HG02610 (cell line): ENCODE data around the gene SERPINE2.

Source experiments
- ATAC-seq: cut with Tn5 transposase; IDR thresholded peaks from one replicate; pipeline ENCODE4 v1.9.1; 2021; ENCODE audit warnings: mild to moderate bottlenecking, moderate library complexity; ENCODE audit not compliant: unreplicated experiment

SERPINE2 gene, protein sequence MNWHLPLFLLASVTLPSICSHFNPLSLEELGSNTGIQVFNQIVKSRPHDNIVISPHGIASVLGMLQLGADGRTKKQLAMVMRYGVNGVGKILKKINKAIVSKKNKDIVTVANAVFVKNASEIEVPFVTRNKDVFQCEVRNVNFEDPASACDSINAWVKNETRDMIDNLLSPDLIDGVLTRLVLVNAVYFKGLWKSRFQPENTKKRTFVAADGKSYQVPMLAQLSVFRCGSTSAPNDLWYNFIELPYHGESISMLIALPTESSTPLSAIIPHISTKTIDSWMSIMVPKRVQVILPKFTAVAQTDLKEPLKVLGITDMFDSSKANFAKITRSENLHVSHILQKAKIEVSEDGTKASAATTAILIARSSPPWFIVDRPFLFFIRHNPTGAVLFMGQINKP

GRCh38 chr2:224039080-224039769 lies at the start of gene SERPINE2:
TSS of gene SERPINE2 (minus strand) at chr2:224039286. CDS start at chr2:224001900, 37,386 bp downstream.
- peak; percentile 41 for ATAC-seq

DNA sequence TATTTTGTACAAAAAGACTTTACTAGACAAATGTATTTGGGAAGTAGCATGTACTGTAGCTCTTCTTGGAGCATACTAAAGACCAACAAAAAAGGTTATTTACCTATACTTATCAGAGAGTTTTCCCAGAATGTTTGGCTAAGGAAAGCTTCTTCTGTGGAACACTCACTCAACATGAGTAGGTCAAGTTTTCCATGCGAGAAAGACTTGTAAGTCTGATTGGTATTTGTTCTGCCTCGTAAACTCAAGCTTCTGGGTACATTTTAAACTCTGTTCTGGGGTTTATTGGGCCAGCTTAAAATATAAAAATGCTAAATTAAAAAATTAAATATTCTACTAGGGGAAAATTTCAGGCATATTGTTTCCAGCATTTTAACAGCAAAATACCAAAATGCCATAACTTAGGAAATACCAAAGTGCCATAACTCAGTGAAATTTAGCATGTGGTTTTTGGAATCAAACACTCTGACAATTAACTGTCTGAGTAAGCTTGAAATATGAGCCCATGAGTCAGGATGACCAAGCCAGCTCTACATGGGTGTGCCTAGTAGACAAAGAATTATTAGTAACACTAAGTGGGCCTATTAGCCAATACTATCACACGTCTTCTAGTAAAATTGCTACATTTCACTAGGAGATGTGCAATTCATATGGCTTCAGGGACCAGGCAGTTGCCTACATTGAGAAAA lies 47.3 kb upstream of the SERPINE2 start:
- ATAC-seq: no peak

GRCh38 chr2:224085811-224086210 lies 46.7 kb upstream of the SERPINE2 start:
- no peak for ATAC-seq

DNA sequence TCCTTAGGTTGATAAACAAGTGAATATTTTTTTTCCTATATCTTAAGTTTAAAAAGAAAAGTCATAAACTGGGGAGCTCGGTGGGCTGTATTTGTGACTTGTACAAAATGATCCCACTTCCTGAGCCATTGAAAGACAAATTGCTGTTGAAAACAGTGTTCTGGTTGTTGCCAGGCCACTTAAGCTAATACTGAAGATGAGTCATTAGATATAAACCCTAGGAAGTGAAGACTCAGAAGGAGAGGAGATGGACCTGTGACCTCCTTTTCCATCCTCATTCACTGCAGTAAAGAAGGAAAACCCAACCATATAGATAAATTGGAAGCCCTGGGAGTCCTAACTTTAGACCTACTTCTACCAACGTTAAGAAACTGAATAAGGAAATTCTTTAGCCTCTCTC lies 46.2 kb upstream of the SERPINE2 start:
- no peak for ATAC-seq

- ATAC-seq: no peak
Measured at GRCh38 chr2:224084266-224084892, 45.3 kb upstream of the SERPINE2 start.

DNA sequence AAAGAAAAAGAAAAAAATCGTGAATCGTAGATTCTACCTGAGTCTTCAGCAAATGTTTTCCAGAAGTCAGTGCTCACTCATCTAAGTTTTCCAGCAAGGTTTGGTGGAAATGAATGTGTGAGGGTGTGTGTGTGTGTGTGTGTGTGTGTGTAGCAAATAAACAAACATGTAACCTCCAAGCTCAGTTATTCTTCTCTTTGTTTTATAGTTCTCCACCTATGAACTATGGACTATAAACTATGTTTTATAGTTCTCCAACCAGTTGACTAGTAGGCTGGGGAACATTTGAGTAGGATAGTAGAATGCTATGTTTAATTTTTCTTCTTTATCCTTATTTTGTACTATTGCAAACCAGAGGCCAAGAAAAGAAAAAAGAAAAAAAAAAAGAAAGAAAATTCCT lies 44.6 kb upstream of the SERPINE2 start:
- no peak for ATAC-seq

- ATAC-seq: no peak
Measured at GRCh38 chr2:224078656-224079055, 39.6 kb upstream of the SERPINE2 start.

DNA sequence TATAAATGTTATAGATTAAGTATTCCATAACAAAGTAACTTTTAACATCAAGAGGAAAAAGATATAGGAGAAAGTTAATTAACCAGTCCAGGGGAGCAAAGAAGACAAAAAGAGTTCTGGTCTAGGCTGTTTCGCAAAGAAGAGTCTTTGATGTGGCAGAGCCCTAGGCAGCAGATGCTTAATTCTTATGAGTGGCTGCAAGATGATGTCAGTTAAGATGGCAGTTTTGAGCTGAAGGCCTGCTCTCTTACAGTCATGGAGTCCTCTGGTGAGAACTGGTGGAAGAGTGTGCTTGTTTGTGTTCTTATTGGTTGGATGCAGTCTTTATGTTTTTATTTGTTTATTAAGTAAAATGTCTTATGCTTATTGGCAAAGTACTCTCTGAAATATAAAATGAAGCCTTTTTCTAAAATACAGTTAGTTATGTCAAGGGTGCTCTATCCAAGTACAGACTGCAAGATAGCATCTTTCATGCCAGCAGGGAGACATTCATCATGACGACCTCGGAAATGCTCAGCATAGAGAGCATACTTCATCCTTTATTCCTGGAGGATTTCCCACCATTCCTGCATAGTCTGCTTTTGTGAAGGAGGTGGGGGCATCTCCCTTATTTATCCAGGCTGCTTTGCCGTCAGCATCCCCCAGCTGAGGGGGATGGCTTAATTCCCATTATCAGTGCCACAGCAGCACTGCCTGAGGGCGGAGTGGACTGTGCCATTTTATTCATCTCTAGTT lies 38.9 kb upstream of the SERPINE2 start:
- no peak for ATAC-seq

GRCh38 chr2:224075588-224075987 lies 36.5 kb upstream of the SERPINE2 start:
- no peak for ATAC-seq

DNA sequence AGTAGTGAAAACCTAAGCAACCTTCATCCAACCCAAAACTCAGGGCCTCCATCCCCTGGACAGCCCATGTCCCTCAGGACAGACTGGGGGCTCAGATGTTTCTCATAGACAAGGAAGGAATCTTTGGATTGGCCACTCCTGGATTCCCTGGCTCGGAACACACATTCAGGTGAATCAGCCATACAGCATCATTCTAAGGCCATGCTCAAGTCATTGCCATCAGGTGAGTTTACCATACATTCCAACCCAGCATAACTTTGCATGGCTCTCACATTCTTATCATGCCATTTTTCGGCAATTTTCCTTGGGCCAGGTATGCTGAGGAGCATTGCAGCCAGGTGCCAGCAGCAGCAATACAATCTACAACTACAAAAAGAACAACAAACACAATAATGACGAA lies 34.6 kb upstream of the SERPINE2 start:
- ATAC-seq: no peak

DNA sequence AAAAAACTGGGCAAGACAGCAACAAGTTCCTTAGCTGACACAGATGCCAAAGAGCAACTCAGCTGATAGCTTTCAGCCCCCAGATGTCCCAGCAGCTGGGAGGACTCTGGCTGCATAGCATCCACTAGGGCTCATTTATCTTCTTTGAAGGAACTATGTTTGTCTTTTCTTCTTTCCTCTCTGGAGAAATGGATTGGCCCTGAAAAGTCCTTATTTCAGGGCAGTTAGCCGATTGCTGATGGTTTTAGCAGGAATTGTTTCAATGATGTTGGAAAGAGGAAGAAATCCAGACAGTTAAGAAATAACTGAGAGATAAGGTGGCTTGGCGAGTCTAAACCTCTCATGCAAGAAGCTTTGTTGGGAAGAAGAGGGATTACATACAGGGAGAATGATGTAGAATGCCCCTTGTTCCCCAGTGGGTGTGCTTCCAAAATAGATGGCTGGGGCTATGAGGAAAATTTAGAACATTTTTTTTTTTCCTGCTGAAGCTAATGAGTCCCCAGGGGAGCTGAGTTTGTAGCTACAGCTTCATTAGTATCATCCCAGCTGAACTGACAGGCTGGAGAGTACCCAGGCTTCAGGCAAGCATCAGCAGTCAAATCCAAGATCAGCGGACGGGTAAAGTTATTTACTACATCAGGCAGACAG lies 33.6 kb upstream of the SERPINE2 start:
- ATAC-seq: no peak

DNA sequence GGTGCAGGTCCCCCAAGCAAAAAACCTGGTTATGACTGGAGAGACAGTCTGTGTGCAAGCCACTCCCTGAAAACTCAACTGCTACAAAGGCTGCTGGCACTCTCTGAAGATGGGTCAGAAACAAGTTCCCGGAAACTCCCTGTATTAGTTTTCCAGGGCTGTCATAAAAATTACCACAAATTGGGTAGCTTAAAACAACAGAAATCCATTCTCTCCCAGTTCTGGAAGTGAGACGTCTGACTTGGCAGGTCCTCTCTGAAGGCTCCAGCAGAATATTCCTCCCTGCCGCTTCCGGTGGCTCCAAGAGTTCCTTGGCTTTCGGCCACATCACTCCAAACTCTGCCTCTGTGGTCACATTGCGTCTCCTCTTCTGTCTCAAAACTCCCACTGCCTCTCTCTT lies 30.1 kb upstream of the SERPINE2 start:
- no peak for ATAC-seq

GRCh38 chr2:224063298-224063648 lies 24.2 kb upstream of the SERPINE2 start:
- no peak for ATAC-seq

DNA sequence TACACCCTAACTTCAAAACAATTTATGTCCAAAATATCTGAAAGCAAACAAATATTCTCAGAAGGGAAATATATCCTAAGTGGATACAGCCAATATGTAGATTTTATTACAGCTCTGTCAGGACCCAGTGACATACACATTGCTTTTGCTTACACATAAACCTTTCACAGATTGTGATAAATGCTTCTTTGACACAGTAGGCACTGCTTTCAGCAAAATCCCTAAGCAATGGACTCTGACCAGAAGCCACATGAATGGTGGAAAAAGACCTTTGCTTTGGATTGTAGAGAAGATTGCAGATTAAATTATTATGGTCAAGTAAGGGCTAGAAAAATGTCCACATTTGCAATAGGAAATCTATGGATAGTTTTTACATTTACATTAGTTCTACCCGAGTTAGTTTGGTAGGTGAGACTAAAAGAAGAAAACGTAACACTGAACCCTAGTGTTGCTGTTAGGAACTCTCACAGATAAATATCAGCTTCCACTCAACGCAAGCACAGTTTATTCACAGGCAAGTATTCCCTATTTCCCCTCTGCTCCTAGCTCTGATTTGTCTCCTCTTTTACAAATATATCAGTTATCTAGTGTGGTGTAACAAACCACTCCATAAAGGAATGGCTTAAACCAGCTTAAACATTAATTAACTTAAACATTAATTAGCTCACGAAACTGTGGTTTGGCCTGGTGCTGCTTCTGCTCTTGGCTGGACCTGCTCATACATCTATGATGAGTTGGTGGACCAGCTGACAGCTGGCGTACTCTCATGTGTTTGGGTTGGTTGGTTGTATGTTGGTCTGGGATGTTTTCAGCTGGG lies 23.6 kb upstream of the SERPINE2 start:
- no peak for ATAC-seq

DNA sequence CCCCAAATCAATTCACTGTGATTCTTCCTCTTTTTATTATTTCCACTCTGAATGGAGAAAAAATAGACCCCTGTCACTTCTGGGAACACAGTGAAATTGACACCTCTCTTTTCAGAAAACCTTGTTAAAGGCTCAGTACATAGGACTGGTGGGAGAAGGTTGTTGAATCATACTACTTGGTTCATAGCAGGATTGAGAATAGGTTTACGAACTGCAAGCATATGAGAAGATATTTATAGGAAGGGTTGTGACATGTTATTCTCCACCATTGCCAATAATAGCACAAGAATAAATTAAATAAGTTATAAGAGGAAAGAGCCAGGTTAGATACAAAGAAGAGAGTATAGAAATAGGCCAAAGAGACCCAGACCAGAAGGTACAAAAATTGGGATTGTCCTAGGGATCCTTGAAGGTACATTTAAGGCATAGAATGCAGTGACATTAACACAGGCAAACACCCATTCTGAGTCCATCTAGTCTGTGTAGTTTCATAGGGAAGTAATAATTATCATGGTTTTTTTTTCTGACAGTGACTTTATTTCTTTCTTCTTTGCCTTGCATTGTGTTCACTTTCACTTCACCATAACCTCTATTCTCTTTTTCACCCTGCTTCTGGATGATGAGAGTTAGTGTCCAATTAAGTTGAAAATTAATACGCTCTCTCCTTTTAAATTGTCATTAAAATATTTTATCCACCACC lies 21.8 kb upstream of the SERPINE2 start:
- ATAC-seq: no peak

- no peak for ATAC-seq
Measured at GRCh38 chr2:224059178-224059577, 20.1 kb upstream of the SERPINE2 start.

- ATAC-seq: no peak
Measured at GRCh38 chr2:224058048-224058775, 19.1 kb upstream of the SERPINE2 start.

GRCh38 chr2:224056889-224057288 lies 17.8 kb upstream of the SERPINE2 start:
- no peak for ATAC-seq
